GM23338 (cell line): ENCODE results near the gene PUS7. TPM values are rescaled to one million over a fixed set of nuclear protein-coding genes. Genes with fewer than 3 reads are reported as not detected.
"Not testable (repeated sequence)": the region's sequence is repeated elsewhere in the genome, so short reads cannot be mapped to it uniquely, and the experiment has no call there.

Experiments used
- ATAC-seq: fragments of 200-7000 bp; cut with Tn5 transposase; 3 replicates; pipeline ENCODE4 v1.9.1; 2020
- DNase-seq: peaks from one replicate; pipeline ENCODE4 v3.0.0-alpha.2; 2015; ENCODE audit warnings: low spot score
- H2AFZ ChIP-seq: fragments of 200-600 bp; sonication (generic); 2 replicates; pipeline ENCODE4 v1.8.0; 2016; ENCODE audit warnings: antibody characterized with exemption, mild to moderate bottlenecking, moderate library complexity
- H3F3A ChIP-seq: fragments of 200-600 bp; sonication (generic); replicated peaks from 2 replicates; pipeline ENCODE4 v1.8.0; 2017; ENCODE audit warnings: antibody characterized with exemption, mixed run types, low read depth
- H3K27ac ChIP-seq: fragments of 200-600 bp; sonication (generic); 2 replicates; pipeline ENCODE4 v1.6.1; 2016; ENCODE audit warnings: low read depth
- H3K27me3 ChIP-seq: fragments of 200-600 bp; sonication (generic); 2 replicates; pipeline ENCODE4 v1.8.0; 2016; ENCODE audit warnings: mild to moderate bottlenecking, mixed run types, moderate library complexity; ENCODE audit not compliant: insufficient read depth
- H3K36me3 ChIP-seq: fragments of 200-600 bp; sonication (generic); 2 replicates; pipeline ENCODE4 v1.8.0; 2016; ENCODE audit warnings: mild to moderate bottlenecking; ENCODE audit not compliant: insufficient read depth
- H3K4me1 ChIP-seq: fragments of 200-600 bp; sonication (generic); 2 replicates; pipeline ENCODE4 v1.8.0; 2016; ENCODE audit warnings: mild to moderate bottlenecking, moderate library complexity; ENCODE audit not compliant: insufficient read depth
- H3K4me2 ChIP-seq: fragments of 200-600 bp; sonication (generic); 2 replicates; pipeline ENCODE4 v1.7.1; 2017; ENCODE audit warnings: mixed run types
- H3K4me3 ChIP-seq: fragments of 200-600 bp; sonication (generic); 2 replicates; pipeline ENCODE4 v1.6.1; 2016; ENCODE audit warnings: mixed run types
- H3K79me2 ChIP-seq: fragments of 200-600 bp; sonication (generic); replicated peaks from 2 replicates; pipeline ENCODE4 v1.8.0; 2017; ENCODE audit warnings: mild to moderate bottlenecking; ENCODE audit not compliant: insufficient read depth
- H3K9me2 ChIP-seq: fragments of 200-600 bp; sonication (generic); 2 replicates; pipeline ENCODE4 v1.8.0; 2017; ENCODE audit not compliant: insufficient read depth
- H4K20me1 ChIP-seq: fragments of 200-600 bp; sonication (generic); replicated peaks from 2 replicates; pipeline ENCODE4 v1.8.0; 2017; ENCODE audit warnings: mild to moderate bottlenecking; ENCODE audit not compliant: insufficient read depth
- H3K27ac Mint-ChIP-seq: 2 replicates; pipeline ENCODE4 v1.8.0; 2020; ENCODE audit warnings: inconsistent platforms, mild to moderate bottlenecking, moderate library complexity, mixed read lengths
- H3K27me3 Mint-ChIP-seq: 3 replicates; pipeline ENCODE4 v1.8.0; 2022; ENCODE audit warnings: low read depth, mild to moderate bottlenecking, moderate library complexity, mixed read lengths, inconsistent platforms; ENCODE audit not compliant: insufficient read depth, poor library complexity
- H3K36me3 Mint-ChIP-seq: 3 replicates; pipeline ENCODE4 v1.8.0; 2021; ENCODE audit warnings: low read depth, mild to moderate bottlenecking, inconsistent platforms, moderate library complexity, mixed read lengths
- H3K4me1 Mint-ChIP-seq: 3 replicates; pipeline ENCODE4 v1.8.0; 2020; ENCODE audit warnings: mild to moderate bottlenecking, inconsistent platforms, mixed read lengths
- H3K4me3 Mint-ChIP-seq: 3 replicates; pipeline ENCODE4 v1.8.0; 2021; ENCODE audit warnings: moderate library complexity, mild to moderate bottlenecking, inconsistent platforms, mixed read lengths
- H3K9me3 Mint-ChIP-seq: 3 replicates; pipeline ENCODE4 v1.8.0; 2020; ENCODE audit warnings: moderate library complexity, mild to moderate bottlenecking, inconsistent platforms, mixed read lengths
- CREB1 ChIP-seq: fragments of 250-450 bp; sonication (Bioruptor Pico); IDR thresholded peaks from 2 replicates; pipeline ENCODE4 v1.5.0; 2020; ENCODE audit warnings: low read depth, mild to moderate bottlenecking, moderate library complexity
- CTCF ChIP-seq, 2 experiments: fragments of 200-600 bp in 1 of 2; sonication (generic) in 1 of 2; conservative IDR thresholded peaks; 2 replicates each; pipeline versions ENCODE4 v1.5.1 to v1.6.1; 2016 to 2017; ENCODE audit warnings: antibody characterized with exemption in 2 of 2, low read depth in 2 of 2, mild to moderate bottlenecking in 2 of 2, moderate library complexity in 1 of 2
- EZH2 ChIP-seq: fragments of 200-600 bp; sonication (generic); IDR thresholded peaks from one replicate; pipeline ENCODE4 v1.8.0; 2017; ENCODE audit warnings: antibody characterized with exemption, mild to moderate bottlenecking, low read depth; ENCODE audit not compliant: unreplicated experiment
- JUNB ChIP-seq: IDR thresholded peaks from one replicate; pipeline ENCODE4 v1.6.1; 2016; ENCODE audit warnings: antibody characterized with exemption; ENCODE audit not compliant: unreplicated experiment
- ZNF114 ChIP-seq: fragments of 250-450 bp; sonication (Bioruptor Pico); IDR thresholded peaks from 2 replicates; pipeline ENCODE4 v1.5.0; 2020; ENCODE audit warnings: mild to moderate bottlenecking, moderate library complexity
- ZNF462 ChIP-seq: fragments of 250-450 bp; sonication (Bioruptor Pico); IDR thresholded peaks from 2 replicates; pipeline ENCODE4 v1.5.0; 2020; ENCODE audit warnings: mild to moderate bottlenecking, moderate library complexity
- polyA plus RNA-seq: library from polyadenylated mRNA; unstranded; fragments of >200 nt; fragmentation: Nextera tagmentation; extraction: Ambion mirVana; gene quantifications from 2 replicates; pipeline ENCODE4 v1.2.1, GENCODE V29; 2016
- total RNA-seq: library from RNA; depleted of rRNA; stranded (reverse); fragments of >200 nt; shearing (Covaris generic); gene quantifications from 2 replicates; pipeline ENCODE4 v1.2.3, GENCODE V29; 2014

Gene PUS7
- total and polyA plus RNA-seq, 2 experiments from 2014 or later, result 34.8 to 62.2 TPM

- DNase-seq (peak; percentile 17), ATAC-seq (no peak)
- H3K4me3 ChIP-seq, result no peak overlapping the region
- no peak overlapping the region for H3K4me3 Mint-ChIP-seq
- peaks cover 2% of the 10 kb centered on the region for H3K27me3 Mint-ChIP-seq
- H3K4me1 Mint-ChIP-seq, result no peaks in the 10 kb centered on the region; the same call in 2 of the 3 replicates
- no peak overlapping the region for H3K27ac Mint-ChIP-seq
- H3K27me3 ChIP-seq, result no peaks in the 10 kb centered on the region
- H3K79me2 ChIP-seq, result no peaks in the 10 kb centered on the region
- no peak overlapping the region for H3K27ac ChIP-seq
- H3K36me3 ChIP-seq, result no peaks in the 10 kb centered on the region
- H3F3A ChIP-seq, result no peaks in the 10 kb centered on the region
- H3K9me2 ChIP-seq, result no peaks in the 10 kb centered on the region
- H3K9me3 Mint-ChIP-seq, result no peaks in the 10 kb centered on the region
- no peak overlapping the region for H3K4me2 ChIP-seq
- no peaks in the 10 kb centered on the region for H4K20me1 ChIP-seq
- no peaks in the 10 kb centered on the region for H3K36me3 Mint-ChIP-seq
- TF ChIP-seq CREB1 (CRISPR knock-in tag), result no peak
- no peaks in the 10 kb centered on the region for H3K4me1 ChIP-seq
- H2AFZ ChIP-seq, result no peak overlapping the region
These were observed 77.6 kb downstream of the PUS7 start for GRCh38 chr7:105444342-105444987.

DNA sequence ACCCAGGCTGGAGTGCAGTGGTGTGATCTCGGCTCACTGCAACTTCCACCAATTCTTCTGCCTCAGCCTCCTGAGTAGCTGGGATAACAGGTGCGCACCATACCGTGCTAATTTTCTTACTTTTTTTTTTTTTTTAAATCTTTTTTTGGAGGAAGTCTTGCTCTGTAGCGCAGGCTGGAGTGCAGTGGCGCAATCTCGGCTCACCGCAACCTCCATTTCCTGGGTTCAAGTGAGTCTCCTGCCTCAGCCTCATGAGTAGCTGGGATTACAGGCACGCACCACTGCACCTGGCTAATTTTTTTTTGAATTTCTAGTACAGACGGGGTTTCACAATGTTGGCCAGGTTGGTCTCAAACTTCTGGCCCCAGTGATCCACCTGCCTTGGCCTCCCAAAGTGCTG lies 79.9 kb downstream of the PUS7 start:
- not testable (repeated sequence) for H3K9me3 Mint-ChIP-seq, H2AFZ ChIP-seq, H3K79me2 ChIP-seq, H3K27me3 Mint-ChIP-seq, H3K4me3 Mint-ChIP-seq, H3K4me2 ChIP-seq, H3K27ac Mint-ChIP-seq, DNase-seq, H3K4me1 Mint-ChIP-seq, H4K20me1 ChIP-seq, H3K9me2 ChIP-seq, ATAC-seq, H3K27ac ChIP-seq, H3K4me1 ChIP-seq, H3K36me3 Mint-ChIP-seq, H3F3A ChIP-seq, H3K36me3 ChIP-seq, H3K27me3 ChIP-seq, H3K4me3 ChIP-seq

DNA sequence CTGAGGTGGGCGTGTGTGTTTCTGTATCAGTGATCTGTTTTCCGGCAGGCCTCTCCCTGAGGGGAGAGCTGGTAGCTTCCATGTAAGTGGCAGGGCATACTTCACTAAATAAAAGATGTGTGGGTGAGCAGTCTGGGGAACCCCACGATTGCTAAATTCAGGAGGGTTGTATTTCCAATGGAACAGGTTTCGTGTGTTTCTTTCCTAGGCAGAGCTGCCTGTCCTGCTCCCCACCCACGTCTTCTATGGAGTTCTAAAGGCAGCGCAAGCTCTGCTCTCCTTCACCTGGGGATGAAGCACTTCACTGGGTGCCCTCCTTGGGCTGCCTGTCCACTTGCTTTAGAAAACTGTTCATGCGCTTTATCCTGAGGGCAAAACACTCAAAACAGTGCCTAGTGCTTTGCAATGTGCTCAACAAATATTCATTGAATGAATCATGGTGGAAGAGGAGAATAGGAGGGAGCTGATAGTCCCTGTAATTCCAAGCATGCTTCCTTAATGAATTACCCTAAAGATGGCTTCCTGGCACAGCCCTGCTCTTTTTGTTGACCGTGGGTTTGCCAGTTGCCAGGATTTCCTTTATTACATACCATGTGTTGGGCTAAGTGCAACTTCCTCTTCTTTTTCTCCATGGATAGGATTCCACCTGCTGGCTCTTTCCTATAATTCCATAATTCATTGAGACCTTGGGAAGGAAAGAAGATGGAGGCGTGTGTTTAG lies 82.7 kb downstream of the PUS7 start:
- H3K79me2 ChIP-seq, result no peaks in the 10 kb centered on the region
- no peak overlapping the region for H3K4me3 Mint-ChIP-seq
- peak overlapping the region; percentile 27; the same call in 1 of the 2 replicates for H3K27ac Mint-ChIP-seq
- H2AFZ ChIP-seq, result peak overlapping the region; percentile 75; the same call in 1 of the 2 replicates
- H3K36me3 ChIP-seq, result no peaks in the 10 kb centered on the region
- no peak overlapping the region for H3K27ac ChIP-seq
- H3K4me3 ChIP-seq, result no peak overlapping the region
- no peaks in the 10 kb centered on the region for H3K9me3 Mint-ChIP-seq
- H3K36me3 Mint-ChIP-seq, result no peaks in the 10 kb centered on the region
- ATAC-seq (peak; percentile 29), DNase-seq (no peak)
- H3K27me3 ChIP-seq, result no peaks in the 10 kb centered on the region
- peaks cover 5% of the 10 kb centered on the region; the same call in 2 of the 3 replicates for H3K4me1 Mint-ChIP-seq
- H3K4me1 ChIP-seq, result peaks cover 5% of the 10 kb centered on the region; the same call in 1 of the 2 replicates
- H4K20me1 ChIP-seq, result no peaks in the 10 kb centered on the region
- H3K9me2 ChIP-seq, result no peaks in the 10 kb centered on the region
- no peak overlapping the region for H3K4me2 ChIP-seq
- H3F3A ChIP-seq, result no peaks in the 10 kb centered on the region
- H3K27me3 Mint-ChIP-seq, result peaks cover 2% of the 10 kb centered on the region
- TF ChIP-seq ZNF462 (CRISPR knock-in tag) (no peak), JUNB (no peak), ZNF114 (CRISPR knock-in tag) (no peak), CTCF (conservative IDR thresholded peaks at IDR 0.05; ENCODE audit: low read depth in 2 of 2) (no peak), EZH2 (no peak)
